ENCODE data around the gene RALY. TPM values are rescaled to one million over a fixed set of nuclear protein-coding genes. Genes with fewer than 3 reads are reported as not detected.

The RALY gene
- total RNA-seq, 1 experiment from 2014 or later: 119 TPM

GRCh38 chr20:33983371-33983770 lies 10.3 kb upstream of the RALY start:
- Histone ChIP-seq H3K4me1 (ENCODE audit: control insufficient read depth in 1 of 2, insufficient read depth in 2 of 2, low read length in 2 of 2) (no peaks in the 10 kb centered on the region), H4K20me1 (ENCODE audit: insufficient read depth) (no peaks in the 10 kb centered on the region), H2AFZ (ENCODE audit: low read depth, low read length, poor library complexity, severe bottlenecking) (no peak overlapping the region), H3K27me3 (ENCODE audit: insufficient read depth, low read length) (no peaks in the 10 kb centered on the region), H3K9ac (ENCODE audit: low read length) (no peak overlapping the region), H3K27ac (ENCODE audit: low read depth, low read length) (no peak overlapping the region), H3K79me2 (ENCODE audit: insufficient read depth, low read length) (no peaks in the 10 kb centered on the region), H3K9me2 (ENCODE audit: insufficient read depth) (no peaks in the 10 kb centered on the region), H3K36me3 (ENCODE audit: control insufficient read depth in 1 of 2, insufficient read depth in 2 of 2, low read length in 2 of 2) (no peaks in the 10 kb centered on the region), H3K4me2 (ENCODE audit: low read length) (no peak overlapping the region), H3K9me3 (ENCODE audit: control insufficient read depth in 1 of 2, insufficient read depth in 1 of 2, low read depth in 1 of 2, low read length in 2 of 2) (no peaks in the 10 kb centered on the region), H3K4me3 (replicated peaks in 1 of 2; ENCODE audit: low read depth in 1 of 2, low read length in 2 of 2) (no peak overlapping the region)
- no TSS peak for BruUV-seq (replicated peaks)
- ChIA-PET RAD21 (ENCODE audit: low non-redundant PET in 1 of 2, low total read pairs in 2 of 2, uncharacterized antibody in 2 of 2, unreplicated experiment in 2 of 2) (no interaction called here), POLR2A (interaction anchor here (1.3 kb wide), 1 partner anchor 10 kb away, joined by 4 read pairs; no protein-coding TSS in a partner anchor), CTCF (no interaction called here)
- ATAC-seq (no peak), DNase-seq (ENCODE audit: low read depth, low spot score) (no peak)
- no peak for TF ChIP-seq ELF1 (IDR thresholded peaks at IDR 0.05; ENCODE audit: borderline replicate concordance, low read depth)
- TF ChIP-seq CEBPB (IDR thresholded peaks at IDR 0.05; ENCODE audit: low read depth): no peak
- TF ChIP-seq POLR2AphosphoS5 (IDR thresholded peaks at IDR 0.05; ENCODE audit: low read depth, low read length): no peak
- TF ChIP-seq JUND (IDR thresholded peaks at IDR 0.05): no peak
- no peak for TF ChIP-seq SP1 (IDR thresholded peaks at IDR 0.05; ENCODE audit: low read depth)
- TF ChIP-seq ZFX (IDR thresholded peaks at IDR 0.05): no peak
- no peak for TF ChIP-seq ATF3 (IDR thresholded peaks at IDR 0.05)
- TF ChIP-seq SIN3A (IDR thresholded peaks at IDR 0.05; ENCODE audit: low read depth): no peak
- TF ChIP-seq TCF7L2 (IDR thresholded peaks at IDR 0.05; ENCODE audit: borderline replicate concordance, extremely low read depth, insufficient read depth, insufficient read length): no peak
- no peak for TF ChIP-seq EZH2 (IDR thresholded peaks at IDR 0.05)
- no peak for TF ChIP-seq SRF (IDR thresholded peaks at IDR 0.05; ENCODE audit: low read depth)
- no peak for TF ChIP-seq ZBTB33 (IDR thresholded peaks at IDR 0.05; ENCODE audit: extremely low read depth, insufficient replicate concordance, low read length)
- no peak for TF ChIP-seq FOSL1 (IDR thresholded peaks at IDR 0.05; ENCODE audit: low read depth)
- no peak for TF ChIP-seq CBX3 (IDR thresholded peaks at IDR 0.05; ENCODE audit: low read depth)
- no peak for TF ChIP-seq YY1 (IDR thresholded peaks at IDR 0.05; ENCODE audit: extremely low read depth, insufficient replicate concordance, low read depth, low read length)
- TF ChIP-seq MAX (IDR thresholded peaks at IDR 0.05): no peak
- TF ChIP-seq POLR2A (IDR thresholded peaks at IDR 0.05; ENCODE audit: borderline replicate concordance, extremely low read depth, insufficient read depth, insufficient read length): no peak
- TF ChIP-seq EGR1 (IDR thresholded peaks at IDR 0.05; ENCODE audit: low read depth): no peak
- TF ChIP-seq EZH2phosphoT487 (IDR thresholded peaks at IDR 0.05; ENCODE audit: borderline replicate concordance): no peak
- no peak for TF ChIP-seq CTCF (IDR thresholded peaks at IDR 0.05 in 2 of 3, conservative IDR thresholded peaks at IDR 0.05 in 1 of 3; ENCODE audit: borderline replicate concordance in 1 of 3, insufficient read depth in 1 of 3, low read depth in 2 of 3, low read length in 2 of 3)
- intact Hi-C loops (cut with micrococcal nuclease): no loop called here

Measured in HCT116 (cell line).